Pancreas (tissue), 10 donors: ENCODE measurements around the gene LOXL4. TPM values are rescaled to one million over a fixed set of nuclear protein-coding genes. Genes with fewer than 3 reads are reported as not detected.

Source experiments
- ATAC-seq, 4 donors: fragments of 200-7000 bp; cut with Tn5 transposase; one replicate each; pipeline versions ENCODE4 v1.8.0 to v1.9.1; 2020; ENCODE audit warnings: mild to moderate bottlenecking in 4 of 4, moderate library complexity in 4 of 4
- DNase-seq, 6 donors: peaks; one replicate each; pipeline ENCODE4 v3.0.0-alpha.2; 2020
- FAIRE-seq: peaks from 2 replicates; lab custom pipeline; 2012; peaks lifted over from hg19 to GRCh38; lab: Jason Lieb, UNC
- H3K27ac ChIP-seq, 4 donors: fragments of 200-600 bp; sonication (generic); 1 replicate in 3 of 4; 2 replicates in 1 of 4; pipeline versions ENCODE4 v1.5.0 to v1.8.0; 2020
- H3K27me3 ChIP-seq, 4 donors: fragments of 200-600 bp; one replicate each; pipeline ENCODE4 v1.8.0; 2021
- H3K36me3 ChIP-seq, 3 donors: fragments of 200-600 bp; sonication (generic) in 1 of 3; one replicate each; pipeline versions ENCODE4 v1.5.0 to v1.8.0; 2020 to 2021
- H3K4me1 ChIP-seq, 3 donors: fragments of 200-600 bp; one replicate each; pipeline ENCODE4 v1.8.0; 2021
- H3K4me3 ChIP-seq, 4 donors: fragments of 200-600 bp; sonication (generic) in 2 of 4; one replicate each; pipeline versions ENCODE4 v1.5.0 to v1.8.0; 2020 to 2021
- H3K9me3 ChIP-seq, 4 donors: fragments of 200-600 bp; one replicate each; pipeline ENCODE4 v1.8.0; 2021
- CTCF ChIP-seq, 4 donors: fragments of 200-600 bp; sonication (generic) in 3 of 4; IDR thresholded peaks; one replicate each; pipeline versions ENCODE4 v1.5.0 to v1.8.0; 2021; ENCODE audit warnings: antibody characterized with exemption in 4 of 4
- WGBS, 2 donors: extraction: QIAGEN DNeasy Blood & Tissue Kit; methylation state at CpG; one replicate each; pipeline ENCODE4 v1.1.7; 2013; 5-methylcytosine and 5-hydroxymethylcytosine counted together
- intact Hi-C, 3 donors: fragments of 100-400 bp; cut with DNase I; formaldehyde crosslinking; loops; one replicate each; pipeline versions ENCODE4 v1.11.1 to v1.14.2; 2022
- polyA plus RNA-seq, 2 donors: library from polyadenylated mRNA; stranded (reverse); fragments of 200-250 nt; gene quantifications; one replicate each; pipeline ENCODE4 v1.2.3, GENCODE V29; 2013
- total RNA-seq, 6 donors: library from RNA; stranded (reverse); fragmentation: NEBNext Ultra II Directional in 4 of 6; extraction: Animal tissue kit (Norgen Biotek cat#: 25700) in 4 of 6; gene quantifications; one replicate each; pipeline versions ENCODE4 v1.2.1 to v1.2.4, GENCODE V29; 2021 to 2023
- donor health status: healthy with polysubstance abuse.
- donor health status: DM: no; HTN: no; CAD: no; lungs with moderate emphysema.
- donor health status: DM: no; HTN: no; CAD: no.
- donor health status: control.
- donor health status: control.
- donor health status: Bipolar disorder and iron deficiency.
- donor health status: DM: yes; HTN: yes; CAD: no.
- donor health status: DM: no; HTN: no; CAD: no.
- donor health status: DM: no; HTN: no; CAD: no.
- donor health status: DM: yes; HTN: yes; CAD: no.

The LOXL4 gene
- total and polyA plus RNA-seq, 8 donors = 3.7 to 12.5 (median 8.6) TPM

DNA sequence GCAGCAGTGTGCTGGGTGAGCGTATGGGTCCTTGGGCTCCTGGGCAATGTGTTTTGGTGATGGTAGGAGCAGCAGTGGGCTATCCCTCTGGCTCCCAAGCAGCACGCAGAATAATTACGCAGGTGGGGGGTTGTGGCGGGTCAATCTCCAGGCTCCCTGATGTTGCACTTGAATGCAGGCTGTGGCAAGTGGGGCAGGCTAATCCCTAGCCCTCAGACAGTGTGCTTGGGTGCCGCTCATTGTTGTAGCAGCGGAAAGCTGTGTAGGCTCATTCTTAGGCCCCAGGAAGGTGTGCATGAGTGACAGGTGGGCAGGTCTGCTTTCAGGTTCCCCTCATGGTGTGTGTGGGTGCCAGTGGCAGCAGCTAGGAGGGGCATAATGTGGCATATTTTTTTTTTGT, 44.1 kb downstream of the LOXL4 start:
- H3K4me3 ChIP-seq = no peak overlapping the region
- no peak overlapping the region for H3K27ac ChIP-seq
- no peak for TF ChIP-seq CTCF (IDR thresholded peaks at IDR 0.05)
- no peaks in the 10 kb centered on the region for H3K27me3 ChIP-seq
- no peaks in the 10 kb centered on the region for H3K4me1 ChIP-seq
- H3K36me3 ChIP-seq = no peaks in the 10 kb centered on the region
- DNase-seq = no peak
- intact Hi-C loops = no loop called here
- ATAC-seq = no peak
- FAIRE-seq = no peak
- 96 to 98% methylated on average over 6 of the region's 6 CpGs for WGBS, 2 donors
- no peaks in the 10 kb centered on the region for H3K9me3 ChIP-seq

DNA sequence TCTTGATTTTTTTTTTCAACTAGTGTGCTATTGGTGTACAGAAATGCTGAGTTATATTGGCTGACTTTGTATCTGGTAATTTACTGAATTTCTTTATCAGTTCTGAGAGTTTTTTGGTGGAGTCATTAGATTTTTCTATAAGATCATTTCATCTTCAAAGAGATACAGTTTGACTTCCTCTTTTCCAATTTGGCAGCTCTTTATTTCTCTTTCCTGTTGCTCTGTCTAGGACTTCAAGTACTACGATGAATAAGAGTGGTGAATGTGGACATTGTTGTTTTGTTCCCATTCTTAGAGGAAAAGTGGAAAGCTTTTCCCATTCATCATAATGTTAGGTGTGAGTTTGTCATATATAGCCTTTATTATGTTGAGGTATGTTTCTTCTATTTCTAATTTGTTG, 50.2 kb downstream of the LOXL4 start:
- Histone ChIP-seq H3K9me3 (no peaks in the 10 kb centered on the region), H3K4me1 (no peaks in the 10 kb centered on the region), H3K27ac (no peak overlapping the region), H3K4me3 (no peak overlapping the region), H3K36me3 (no peaks in the 10 kb centered on the region), H3K27me3 (no peaks in the 10 kb centered on the region)
- no peak for TF ChIP-seq CTCF (IDR thresholded peaks at IDR 0.05)
- intact Hi-C loops = no loop called here
- 75 to 88% methylated on average over 1 of the region's 1 CpG for WGBS, 2 donors
- ATAC-seq (no peak), FAIRE-seq (no peak), DNase-seq (no peak)

GRCh38 chr10:98215373-98215772, 52.6 kb downstream of the LOXL4 start:
- no peak for TF ChIP-seq CTCF (IDR thresholded peaks at IDR 0.05)
- intact Hi-C loops = no loop called here
- no peaks in the 10 kb centered on the region for H3K4me1 ChIP-seq
- H3K36me3 ChIP-seq = no peaks in the 10 kb centered on the region
- no peaks in the 10 kb centered on the region for H3K27me3 ChIP-seq
- 96 to 97% methylated on average over 2 of the region's 2 CpGs for WGBS, 2 donors
- DNase-seq (no peak), FAIRE-seq (peak; percentile 29), ATAC-seq (no peak)
- no peaks in the 10 kb centered on the region for H3K9me3 ChIP-seq
- no peak overlapping the region for H3K27ac ChIP-seq
- H3K4me3 ChIP-seq = no peak overlapping the region

- Histone ChIP-seq H3K36me3 (peaks cover 0 to 2% (median 0%) of the 10 kb centered on the region in 3 donors), H3K27ac (no peak overlapping the region), H3K27me3 (no peaks in the 10 kb centered on the region), H3K4me1 (no peaks in the 10 kb centered on the region), H3K9me3 (no peaks in the 10 kb centered on the region), H3K4me3 (no peak overlapping the region)
- no peak for TF ChIP-seq CTCF (IDR thresholded peaks at IDR 0.05)
- no peak for DNase-seq
- WGBS, 2 donors = 92% methylated on average over 1 of the region's 1 CpG
- no peak for FAIRE-seq
- intact Hi-C loops = no loop called here
- no peak for ATAC-seq
Observed at GRCh38 chr10:98213740-98214139, 54.3 kb downstream of the LOXL4 start.

- Histone ChIP-seq H3K4me1 (no peaks in the 10 kb centered on the region), H3K4me3 (no peak overlapping the region), H3K27me3 (no peaks in the 10 kb centered on the region), H3K36me3 (peaks cover 0 to 3% (median 2%) of the 10 kb centered on the region in 3 donors), H3K9me3 (no peaks in the 10 kb centered on the region), H3K27ac (no peak overlapping the region)
- peak in 1 of 6 donors; percentile 24 for DNase-seq
- FAIRE-seq = no peak
- intact Hi-C loops = no loop called here
- no peak for TF ChIP-seq CTCF (IDR thresholded peaks at IDR 0.05)
- ATAC-seq = peak in 1 of 4 donors; percentile 31
- 59 to 71% methylated on average over 1 of the region's 1 CpG for WGBS, 2 donors
Observed at GRCh38 chr10:98212196-98212595, 55.8 kb downstream of the LOXL4 start.
